Body of pancreas (tissue), 4 donors: ENCODE data around the gene NT5C2. TPM values are rescaled to one million over a fixed set of nuclear protein-coding genes. Genes with fewer than 3 reads are reported as not detected.
A peak's percentile ranks its signal among the peaks of the same experiment; 100 is the strongest.

Experiments
- ATAC-seq: fragments of 150-250 bp; one replicate; pipeline ENCODE4 v1.9.1; 2016
- DNase-seq, 4 donors: peaks; one replicate each; pipeline ENCODE4 v3.0.0-alpha.2; 2019
- H3K27ac ChIP-seq, 4 donors: fragments of 200-600 bp; sonication (generic); 1 replicate in 3 of 4; 2 replicates in 1 of 4; pipeline versions ENCODE4 v1.5.1 to v1.6.1; 2016 to 2019; ENCODE audit warnings: mild to moderate bottlenecking in 1 of 4, mixed read lengths in 1 of 4, moderate library complexity in 1 of 4
- H3K27me3 ChIP-seq, 2 donors: fragments of 200-600 bp; sonication (generic); one replicate each; pipeline ENCODE4 v1.6.0; 2016; ENCODE audit warnings: mild to moderate bottlenecking in 1 of 2
- H3K36me3 ChIP-seq, 2 donors: fragments of 200-600 bp; sonication (generic); replicated peaks in 1 of 2; 2 replicates each; pipeline ENCODE4 v1.5.1; 2016; ENCODE audit warnings: low read depth in 2 of 2; ENCODE audit not compliant: insufficient read depth in 1 of 2
- H3K4me1 ChIP-seq: fragments of 200-600 bp; sonication (generic); one replicate; pipeline ENCODE4 v1.6.0; 2016
- H3K4me3 ChIP-seq, 2 donors: fragments of 200-600 bp; sonication (generic); 1 replicate in 1 of 2; 2 replicates in 1 of 2; pipeline ENCODE4 v1.5.1; 2016 to 2019
- H3K9me3 ChIP-seq, 3 donors: fragments of 200-600 bp; sonication (generic); 1 replicate in 2 of 3; 2 replicates in 1 of 3; pipeline ENCODE4 v1.5.1; 2016
- POLR2A ChIP-seq, 3 donors: fragments of 450-650 bp; IDR thresholded peaks; one replicate each; pipeline ENCODE4 v1.6.1; 2016; ENCODE audit warnings: antibody characterized with exemption in 3 of 3, mild to moderate bottlenecking in 2 of 3
- WGBS, 2 donors: methylation state at CpG; one replicate each; pipeline ENCODE4 v1.1.5; 2017; 5-methylcytosine and 5-hydroxymethylcytosine counted together
- intact Hi-C: fragments of 100-400 bp; cut with DNase I; formaldehyde crosslinking; loops from one replicate; pipeline ENCODE4 v1.15.1; 2023
- total RNA-seq, 2 donors: library from RNA; depleted of rRNA; stranded (reverse); fragments of >200 nt; gene quantifications; one replicate each; pipeline ENCODE4 v1.1.0, GENCODE V29; 2016
- TF ChIP-seq, protein P1 (sequence below), 7 experiments: fragments of 450-650 bp in 4 of 7; fragments of 200-600 bp in 3 of 7; sonication (generic) in 3 of 7; IDR thresholded peaks; one replicate each; pipeline ENCODE4 v1.5.1; 2016 to 2019; ENCODE audit warnings: antibody characterized with exemption in 7 of 7

Gene NT5C2
- total RNA-seq, 2 donors from 2014 or later = 32.0 to 43.1 TPM

DNA sequence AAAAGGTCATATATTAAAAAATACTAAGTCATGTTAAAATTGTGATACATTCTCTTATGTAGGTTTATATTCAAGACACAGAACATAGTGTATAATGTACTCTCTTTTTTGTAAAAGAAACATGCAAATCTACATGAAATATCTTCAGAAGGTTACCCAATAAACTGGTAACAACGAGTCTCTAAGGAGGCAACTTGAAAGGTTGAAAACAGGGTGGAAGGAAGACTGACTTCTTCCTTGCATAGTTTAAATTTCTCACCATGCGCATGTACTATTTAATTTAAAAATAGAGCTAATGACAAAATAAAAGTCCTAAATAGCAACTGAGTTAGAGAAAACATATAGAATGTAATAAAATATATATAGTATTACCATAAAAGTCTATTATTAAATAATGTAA, 132.5 kb downstream of the NT5C2 start:
- DNase-seq (no peak), ATAC-seq (no peak)
- H3K4me3 ChIP-seq = no peak overlapping the region
- no peaks in the 10 kb centered on the region for H3K9me3 ChIP-seq
- H3K4me1 ChIP-seq = no peaks in the 10 kb centered on the region
- H3K27ac ChIP-seq = no peak overlapping the region
- no peak for TF ChIP-seq POLR2A (IDR thresholded peaks at IDR 0.05)
- TF ChIP-seq, protein P1, sequence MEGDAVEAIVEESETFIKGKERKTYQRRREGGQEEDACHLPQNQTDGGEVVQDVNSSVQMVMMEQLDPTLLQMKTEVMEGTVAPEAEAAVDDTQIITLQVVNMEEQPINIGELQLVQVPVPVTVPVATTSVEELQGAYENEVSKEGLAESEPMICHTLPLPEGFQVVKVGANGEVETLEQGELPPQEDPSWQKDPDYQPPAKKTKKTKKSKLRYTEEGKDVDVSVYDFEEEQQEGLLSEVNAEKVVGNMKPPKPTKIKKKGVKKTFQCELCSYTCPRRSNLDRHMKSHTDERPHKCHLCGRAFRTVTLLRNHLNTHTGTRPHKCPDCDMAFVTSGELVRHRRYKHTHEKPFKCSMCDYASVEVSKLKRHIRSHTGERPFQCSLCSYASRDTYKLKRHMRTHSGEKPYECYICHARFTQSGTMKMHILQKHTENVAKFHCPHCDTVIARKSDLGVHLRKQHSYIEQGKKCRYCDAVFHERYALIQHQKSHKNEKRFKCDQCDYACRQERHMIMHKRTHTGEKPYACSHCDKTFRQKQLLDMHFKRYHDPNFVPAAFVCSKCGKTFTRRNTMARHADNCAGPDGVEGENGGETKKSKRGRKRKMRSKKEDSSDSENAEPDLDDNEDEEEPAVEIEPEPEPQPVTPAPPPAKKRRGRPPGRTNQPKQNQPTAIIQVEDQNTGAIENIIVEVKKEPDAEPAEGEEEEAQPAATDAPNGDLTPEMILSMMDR (IDR thresholded peaks at IDR 0.05) = no peak
- H3K36me3 ChIP-seq = no peaks in the 10 kb centered on the region
- intact Hi-C loops = no loop called here
- H3K27me3 ChIP-seq = no peaks in the 10 kb centered on the region
- 78 to 80% methylated on average over 2 of the region's 2 CpGs for WGBS, 2 donors

DNA sequence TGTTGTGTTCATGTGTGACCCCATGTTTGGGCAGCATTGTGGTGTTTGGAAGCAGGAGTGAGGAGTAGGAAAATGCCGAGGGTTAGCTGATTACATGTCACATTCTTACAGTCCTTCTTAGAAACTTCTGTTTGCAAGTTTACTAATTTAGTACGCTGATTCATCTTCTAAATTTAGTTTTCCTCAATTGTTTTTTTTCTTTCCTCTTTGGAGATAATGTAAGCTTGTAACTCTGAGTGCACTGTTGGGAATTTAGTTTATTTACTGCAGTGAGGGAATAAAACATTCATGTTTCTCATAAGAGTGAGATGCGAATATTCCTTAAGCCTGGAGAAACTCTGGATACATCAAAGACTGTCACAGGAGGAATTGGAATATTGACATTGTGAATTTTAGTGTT, 135.0 kb downstream of the NT5C2 start:
- intact Hi-C loops = no loop called here
- no peak for ATAC-seq
- no peak overlapping the region for H3K27ac ChIP-seq

DNA sequence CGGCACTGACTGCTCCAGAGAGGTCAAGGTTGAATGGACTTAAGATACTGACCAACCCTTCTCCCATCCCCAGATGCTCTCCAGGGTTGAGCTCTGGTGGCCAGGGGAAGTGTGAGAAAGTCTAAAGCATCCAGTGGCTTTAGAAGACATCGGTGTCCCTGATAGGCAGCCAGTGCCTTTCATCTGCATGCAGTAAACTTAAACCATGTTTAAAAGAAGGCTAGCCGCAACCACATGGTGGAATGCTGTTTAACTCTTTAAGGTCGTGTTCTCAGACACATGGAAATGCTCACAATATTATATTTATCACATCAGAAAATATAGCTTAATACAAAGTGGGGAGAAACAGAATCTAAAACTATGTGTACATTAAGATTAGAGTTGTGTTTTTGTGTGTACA, 138.0 kb downstream of the NT5C2 start:
- TF ChIP-seq, protein P1 (IDR thresholded peaks at IDR 0.05) = no peak
- TF ChIP-seq POLR2A (IDR thresholded peaks at IDR 0.05) = no peak
- DNase-seq = no peak
- Histone ChIP-seq H3K27ac (no peak overlapping the region), H3K27me3 (no peaks in the 10 kb centered on the region), H3K36me3 (no peaks in the 10 kb centered on the region), H3K9me3 (no peaks in the 10 kb centered on the region), H3K4me1 (no peaks in the 10 kb centered on the region), H3K4me3 (no peak overlapping the region)
- intact Hi-C loops = no loop called here
- no peak for ATAC-seq
- 63 to 66% methylated on average over 4 of the region's 4 CpGs for WGBS, 2 donors

More for the DNA sequence above, 135.0 kb downstream of the NT5C2 start:
- no peaks in the 10 kb centered on the region for H3K4me1 ChIP-seq
- no peaks in the 10 kb centered on the region for H3K36me3 ChIP-seq
- H3K4me3 ChIP-seq = no peak overlapping the region
- WGBS, 2 donors = 88 to 90% methylated on average over 3 of the region's 3 CpGs
- no peaks in the 10 kb centered on the region for H3K9me3 ChIP-seq
- no peak for TF ChIP-seq POLR2A (IDR thresholded peaks at IDR 0.05)
- TF ChIP-seq, protein P1 (IDR thresholded peaks at IDR 0.05) = no peak
- H3K27me3 ChIP-seq = no peaks in the 10 kb centered on the region
- no peak for DNase-seq

DNA sequence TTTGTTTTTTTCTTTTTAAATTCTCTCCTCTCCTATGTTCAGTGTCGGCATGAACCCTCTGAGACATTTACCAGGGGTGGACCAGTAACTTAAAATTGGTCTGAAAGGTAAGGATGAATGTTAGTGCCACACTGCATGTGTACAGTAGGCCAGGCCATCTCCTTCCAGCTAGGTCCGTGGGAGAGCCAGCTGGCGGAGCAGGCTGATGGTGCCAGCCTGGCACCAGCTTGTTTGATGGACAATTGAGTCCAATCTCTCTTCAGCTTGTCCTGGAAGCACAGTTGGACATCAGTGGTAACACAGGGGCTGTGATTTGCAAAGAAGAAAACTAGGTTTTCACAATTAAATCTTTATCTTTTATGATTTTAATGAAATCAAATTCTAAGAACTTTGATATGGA, 138.5 kb downstream of the NT5C2 start:
- Histone ChIP-seq H3K4me3 (no peak overlapping the region), H3K27ac (peak overlapping the region in 1 of 4 donors; percentile 6), H3K36me3 (no peaks in the 10 kb centered on the region), H3K4me1 (no peaks in the 10 kb centered on the region), H3K27me3 (no peaks in the 10 kb centered on the region), H3K9me3 (no peaks in the 10 kb centered on the region)
- no peak for TF ChIP-seq POLR2A (IDR thresholded peaks at IDR 0.05)
- TF ChIP-seq, protein P1 (IDR thresholded peaks at IDR 0.05) = no peak
- DNase-seq = no peak
- intact Hi-C loops = no loop called here
- 76 to 89% methylated on average over 3 of the region's 3 CpGs for WGBS, 2 donors
- ATAC-seq = no peak
